ENCODE data around the gene NTNG1. TPM values are rescaled to one million over a fixed set of nuclear protein-coding genes. Genes with fewer than 3 reads are reported as not detected.

The NTNG1 gene
- total and polyA plus RNA-seq, 2 of the 8 experiments (the other 6 are each of a cell fraction or from before 2014, with no cell fraction given): 1.2 to 4.1 TPM

- H3K14ac ChIP-seq (ENCODE audit: insufficient read length): no peak overlapping the region
- no peak overlapping the region for H3K56ac ChIP-seq (replicated peaks; ENCODE audit: insufficient read length, low read depth, low read length)
- no peak overlapping the region for H3K18ac ChIP-seq (ENCODE audit: extremely low read depth, low read length)
- no peak overlapping the region for H3K27ac ChIP-seq (ENCODE audit: low read depth, low read length)
- H2AFZ ChIP-seq (ENCODE audit: low read length): no peak overlapping the region
- H4K5ac ChIP-seq (ENCODE audit: insufficient read length, low read depth, low read length): no peak overlapping the region
- 0 out of 8 replicates have a peak overlapping the region, but pooled peaks of 1 of the 4 experiments have one; percentile 7 for H3K4me3 ChIP-seq (ENCODE audit: extremely low read depth in 1 of 4, insufficient read depth in 2 of 4, low read depth in 3 of 4, low read length in 4 of 4)
- H2BK5ac ChIP-seq (ENCODE audit: low read depth, low read length): no peak overlapping the region
- H3K36me3 ChIP-seq (ENCODE audit: control insufficient read depth in 2 of 4, insufficient read depth in 4 of 4, low read length in 3 of 4): no peaks in the 10 kb centered on the region
- no peaks in the 10 kb centered on the region for H3K9me3 ChIP-seq (ENCODE audit: insufficient read depth in 2 of 2, low read depth in 1 of 2, low read length in 1 of 2)
- H3K23ac ChIP-seq (ENCODE audit: insufficient read length): no peak overlapping the region
- DNase-seq (ENCODE audit: low read depth in 1 of 2, low spot score in 2 of 2) (peak in 1 of 2 experiments; percentile 31), FAIRE-seq (peak; percentile 91)
- no peak overlapping the region for H2BK20ac ChIP-seq (ENCODE audit: low read length)
- H2BK12ac ChIP-seq (ENCODE audit: low read depth, low read length): no peak overlapping the region
- H3K9ac ChIP-seq (replicated peaks in 1 of 4; ENCODE audit: extremely low read depth in 1 of 4, low read depth in 3 of 4, low read length in 3 of 4): no peak overlapping the region
- H3K23me2 ChIP-seq (ENCODE audit: low read depth, low read length): no peaks in the 10 kb centered on the region
- ChIA-PET CTCF (ENCODE audit: partially characterized antibody) (interaction anchor here (0.8 to 5.3 kb wide), 13 partner anchors 12 to 149 kb away, joined by 3 to 52 read pairs (median 7); no protein-coding TSS in a partner anchor), POLR2A (ENCODE audit: partially characterized antibody) (no interaction called here)
- H3K27me3 ChIP-seq (replicated peaks in 1 of 4; ENCODE audit: control insufficient read depth in 3 of 4, extremely low read depth in 1 of 4, insufficient read depth in 3 of 4, low read length in 3 of 4): no peaks in the 10 kb centered on the region
- H3K79me1 ChIP-seq (ENCODE audit: low read depth, low read length): no peaks in the 10 kb centered on the region
- H2BK120ac ChIP-seq (replicated peaks; ENCODE audit: low read depth, low read length): no peak overlapping the region
- H3K79me2 ChIP-seq (ENCODE audit: control insufficient read depth in 1 of 2, insufficient read depth in 2 of 2, low read length in 2 of 2): no peaks in the 10 kb centered on the region
- H3K4me1 ChIP-seq (replicated peaks in 1 of 4; ENCODE audit: control insufficient read depth in 3 of 4, insufficient read depth in 4 of 4, low read length in 3 of 4): peaks cover 0 to 6% (median 3%) of the 10 kb centered on the region in 4 experiments; a peak in 3 of 7 replicates
- H4K20me1 ChIP-seq (replicated peaks in 1 of 2; ENCODE audit: control insufficient read depth in 1 of 2, insufficient read depth in 2 of 2, low read length in 2 of 2): no peaks in the 10 kb centered on the region
- no peak overlapping the region for H4K8ac ChIP-seq (ENCODE audit: extremely low read depth, insufficient read depth, low read length)
- no peak overlapping the region for H2BK15ac ChIP-seq (ENCODE audit: low read length)
- H3K4me2 ChIP-seq (ENCODE audit: insufficient read depth in 1 of 2, low read depth in 2 of 2, low read length in 2 of 2): peak overlapping the region; percentile 16 to 33; a peak in 3 of 4 replicates
- no peak overlapping the region for H2AK5ac ChIP-seq (ENCODE audit: low read depth, low read length)
- 37% methylated on average over 1 of the region's 1 CpG; no CpG with 5 or more reads in 1 of the 2 experiments for WGBS, 2 experiments (ENCODE audit: extremely low coverage in 1 of 2, insufficient coverage in 1 of 2, insufficient read length in 1 of 2, insufficient replicate concordance in 2 of 2, low coverage in 1 of 2, low lambda C conversion rate in 2 of 2, missing lambda C conversion rate in 1 of 2)
- no peak overlapping the region for H4K91ac ChIP-seq (replicated peaks; ENCODE audit: insufficient read length, low read length)
- no peak overlapping the region for H3K4ac ChIP-seq (replicated peaks; ENCODE audit: insufficient read length, low read depth, low read length)
- TF ChIP-seq MAX (IDR thresholded peaks at IDR 0.05): no peak
- TF ChIP-seq SIX5 (IDR thresholded peaks at IDR 0.05; ENCODE audit: low read depth, low read length): no peak
- TF ChIP-seq HDAC2 (IDR thresholded peaks at IDR 0.05; ENCODE audit: borderline replicate concordance in 1 of 2, low read depth in 2 of 2, low read length in 2 of 2): peak in 1 of 2 experiments; percentile 44; a peak in 1 of 4 replicates
Observed at GRCh38 chr1:107432108-107432507, 291.3 kb downstream of the NTNG1 start.
